Psoas muscle (tissue), 8 donors: ENCODE measurements around the gene UROD. TPM values are rescaled to one million over a fixed set of nuclear protein-coding genes. Genes with fewer than 3 reads are reported as not detected.

ENCODE experiments used
- ATAC-seq, 4 donors: fragments of 200-7000 bp; cut with Tn5 transposase; one replicate each; pipeline ENCODE4 v1.9.1; 2020; ENCODE audit warnings: moderate library complexity in 3 of 4, mild to moderate bottlenecking in 2 of 4
- DNase-seq, 2 donors: peaks; one replicate each; pipeline ENCODE4 v3.0.0-alpha.2; 2020
- H3K27ac ChIP-seq: fragments of 200-600 bp; one replicate; pipeline ENCODE4 v1.8.0; 2022
- H3K27me3 ChIP-seq, 3 donors: fragments of 200-600 bp in 1 of 3; one replicate each; pipeline versions ENCODE4 v1.6.1 to v1.8.0; 2013 to 2022; ENCODE audit warnings: low read length in 2 of 3, mild to moderate bottlenecking in 2 of 3, moderate library complexity in 1 of 3; ENCODE audit not compliant: insufficient read depth in 3 of 3
- H3K36me3 ChIP-seq, 2 donors: fragments of 200-600 bp in 1 of 2; one replicate each; pipeline versions ENCODE4 v1.6.1 to v1.8.0; 2013 to 2022; ENCODE audit warnings: low read depth in 1 of 2, mild to moderate bottlenecking in 1 of 2, moderate library complexity in 1 of 2; ENCODE audit not compliant: insufficient read depth in 1 of 2
- H3K4me1 ChIP-seq: fragments of 200-600 bp; one replicate; pipeline ENCODE4 v1.8.0; 2022
- H3K4me3 ChIP-seq: fragments of 200-600 bp; one replicate; pipeline ENCODE4 v1.8.0; 2022; ENCODE audit warnings: mild to moderate bottlenecking
- H3K9me3 ChIP-seq: fragments of 200-600 bp; one replicate; pipeline ENCODE4 v1.8.0; 2022
- WGBS, 3 donors: extraction: QIAGEN DNeasy Blood & Tissue Kit; methylation state at CpG; one replicate each; pipeline versions ENCODE4 v1.1.6 to v1.1.7; 2013; 5-methylcytosine and 5-hydroxymethylcytosine counted together
- intact Hi-C, 2 donors: fragments of 100-400 bp; cut with DNase I; formaldehyde crosslinking; loops; one replicate each; pipeline versions ENCODE4 v1.11.0 to v1.14.2; 2022
- polyA plus RNA-seq, 3 donors: library from polyadenylated mRNA; stranded (reverse); fragments of 200-250 nt; gene quantifications; one replicate each; pipeline ENCODE4 v1.2.3, GENCODE V29; 2013
- total RNA-seq, 4 donors: library from RNA; stranded (reverse); fragmentation: NEBNext Ultra II Directional in 2 of 4; extraction: Animal tissue kit (Norgen Biotek cat#: 25700) in 2 of 4; gene quantifications; one replicate each; pipeline versions ENCODE4 v1.2.1 to v1.2.4, GENCODE V29; 2021 to 2023
- TF ChIP-seq, protein P1 (sequence below): fragments of 200-600 bp; IDR thresholded peaks from one replicate; pipeline ENCODE4 v1.8.0; 2022; ENCODE audit warnings: antibody characterized with exemption
- donor health status: healthy with polysubstance abuse.
- donor health status: DM: no; HTN: no; CAD: no; lungs with moderate emphysema.
- donor health status: Bipolar disorder and iron deficiency.
- donor health status: healthy.
- donor health status: DM: yes; HTN: yes; CAD: no.
- donor health status: DM: no; HTN: no; CAD: no.
- donor health status: DM: no; HTN: no; CAD: no.
- donor health status: DM: yes; HTN: yes; CAD: no.

The UROD gene
- total and polyA plus RNA-seq, 7 donors: 50.4 to 79.6 (median 64.6) TPM

DNA sequence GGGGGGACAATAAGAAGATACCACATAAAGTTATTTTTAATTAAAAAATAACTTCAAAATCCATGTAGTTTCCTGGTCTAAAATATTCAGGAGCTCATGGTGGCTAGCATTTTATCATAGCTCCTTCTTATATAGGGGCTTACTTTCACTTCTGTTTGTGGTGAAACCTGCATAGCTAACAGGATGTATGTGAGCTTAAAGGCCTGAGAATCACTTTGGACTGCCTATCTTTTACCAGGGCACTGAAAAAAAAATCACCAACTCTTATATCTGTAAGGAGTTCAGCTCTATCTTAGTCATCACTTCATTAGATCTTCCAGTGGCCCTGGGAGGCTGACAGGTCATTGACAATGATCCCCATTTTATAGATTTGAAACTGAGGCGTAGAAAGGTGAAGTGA, 21.3 kb downstream of the UROD start:
- intact Hi-C loops: no loop called here
- no peaks in the 10 kb centered on the region for H3K27me3 ChIP-seq

GRCh38 chr1:45035631-45036301, 23.7 kb downstream of the UROD start:
- ATAC-seq (no peak), DNase-seq (no peak)
- Histone ChIP-seq H3K4me1 (no peaks in the 10 kb centered on the region), H3K9me3 (no peaks in the 10 kb centered on the region), H3K36me3 (no peaks in the 10 kb centered on the region), H3K27ac (no peak overlapping the region), H3K4me3 (no peak overlapping the region), H3K27me3 (no peaks in the 10 kb centered on the region)
- TF ChIP-seq, protein P1, sequence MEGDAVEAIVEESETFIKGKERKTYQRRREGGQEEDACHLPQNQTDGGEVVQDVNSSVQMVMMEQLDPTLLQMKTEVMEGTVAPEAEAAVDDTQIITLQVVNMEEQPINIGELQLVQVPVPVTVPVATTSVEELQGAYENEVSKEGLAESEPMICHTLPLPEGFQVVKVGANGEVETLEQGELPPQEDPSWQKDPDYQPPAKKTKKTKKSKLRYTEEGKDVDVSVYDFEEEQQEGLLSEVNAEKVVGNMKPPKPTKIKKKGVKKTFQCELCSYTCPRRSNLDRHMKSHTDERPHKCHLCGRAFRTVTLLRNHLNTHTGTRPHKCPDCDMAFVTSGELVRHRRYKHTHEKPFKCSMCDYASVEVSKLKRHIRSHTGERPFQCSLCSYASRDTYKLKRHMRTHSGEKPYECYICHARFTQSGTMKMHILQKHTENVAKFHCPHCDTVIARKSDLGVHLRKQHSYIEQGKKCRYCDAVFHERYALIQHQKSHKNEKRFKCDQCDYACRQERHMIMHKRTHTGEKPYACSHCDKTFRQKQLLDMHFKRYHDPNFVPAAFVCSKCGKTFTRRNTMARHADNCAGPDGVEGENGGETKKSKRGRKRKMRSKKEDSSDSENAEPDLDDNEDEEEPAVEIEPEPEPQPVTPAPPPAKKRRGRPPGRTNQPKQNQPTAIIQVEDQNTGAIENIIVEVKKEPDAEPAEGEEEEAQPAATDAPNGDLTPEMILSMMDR: no peak
- 77 to 78% (median 78%) methylated on average over 7 of the region's 7 CpGs for WGBS, 3 donors
- intact Hi-C loops: no loop called here

More for the DNA sequence above, 21.3 kb downstream of the UROD start:
- no peaks in the 10 kb centered on the region for H3K36me3 ChIP-seq
- ATAC-seq (no peak), DNase-seq (no peak)
- H3K4me3 ChIP-seq: no peak overlapping the region
- WGBS, 3 donors: 96 to 100% (median 97%) methylated on average over 1 of the region's 1 CpG
- H3K4me1 ChIP-seq: no peaks in the 10 kb centered on the region
- no peaks in the 10 kb centered on the region for H3K9me3 ChIP-seq
- no peak overlapping the region for H3K27ac ChIP-seq
- TF ChIP-seq, protein P1: no peak

DNA sequence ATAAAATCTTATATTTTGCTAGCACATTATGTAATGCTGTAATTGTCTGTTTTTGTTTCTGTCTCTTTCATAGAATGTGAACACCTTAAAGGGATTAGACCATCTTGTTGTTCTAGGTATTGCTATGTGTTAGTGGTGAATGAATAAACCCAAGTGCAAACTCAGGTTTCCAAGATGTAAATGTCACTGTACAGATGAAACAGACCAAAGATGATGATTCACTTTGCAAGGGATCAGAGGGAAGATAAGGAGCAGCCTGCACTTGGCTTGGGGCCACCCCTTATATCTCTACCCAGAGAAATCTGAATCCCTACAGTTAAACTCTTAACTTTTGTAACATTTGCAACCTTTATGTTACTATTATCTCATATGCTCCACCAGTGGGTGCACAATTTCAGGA, 25.4 kb downstream of the UROD start:
- no peak overlapping the region for H3K27ac ChIP-seq
- no peak for DNase-seq
- intact Hi-C loops: no loop called here
- ATAC-seq: no peak
- H3K9me3 ChIP-seq: no peaks in the 10 kb centered on the region
- TF ChIP-seq, protein P1: no peak
- H3K27me3 ChIP-seq: no peaks in the 10 kb centered on the region
- no peaks in the 10 kb centered on the region for H3K4me1 ChIP-seq
- H3K36me3 ChIP-seq: no peaks in the 10 kb centered on the region
- H3K4me3 ChIP-seq: no peak overlapping the region

GRCh38 chr1:45038240-45038639, 26.2 kb downstream of the UROD start:
- Histone ChIP-seq H3K36me3 (no peaks in the 10 kb centered on the region), H3K4me3 (no peak overlapping the region), H3K27me3 (no peaks in the 10 kb centered on the region), H3K4me1 (no peaks in the 10 kb centered on the region), H3K9me3 (no peaks in the 10 kb centered on the region), H3K27ac (no peak overlapping the region)
- DNase-seq (no peak), ATAC-seq (no peak)
- TF ChIP-seq, protein P1: no peak
- WGBS, 3 donors: 90 to 97% (median 95%) methylated on average over 2 of the region's 2 CpGs
- intact Hi-C loops: no loop called here
